Ramos (cell line): ENCODE data around the gene TTC33.

Experiments used
- in situ Hi-C: fragments of 300-500 bp; cut with MboI; formaldehyde crosslinking; loops from one replicate; pipeline ENCODE4 v1.14.3; 2022; ENCODE audit warnings: low sequenced_read_pairs; ENCODE audit not compliant: unreplicated experiment

The TTC33 gene

DNA sequence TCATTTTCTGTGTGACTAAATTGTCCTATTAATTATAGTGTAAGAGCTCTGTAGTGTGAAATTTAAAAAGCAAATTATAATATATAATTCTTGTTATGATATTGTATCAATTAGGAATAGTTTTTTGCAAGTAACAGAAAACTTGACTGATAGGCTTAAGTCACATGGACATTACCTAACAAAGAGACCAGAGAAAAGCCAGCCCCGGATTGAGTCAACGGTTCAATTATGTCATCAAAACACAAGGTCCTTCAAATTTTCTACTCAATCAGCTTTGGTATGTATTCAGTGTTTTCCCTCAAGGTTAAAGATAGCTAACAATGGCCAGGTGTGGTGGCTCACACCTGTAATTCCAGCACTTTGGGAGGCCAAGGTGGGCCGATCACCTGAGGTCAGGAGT, 202.8 kb downstream of the TTC33 start:
- in situ Hi-C loops: no loop called here

GRCh38 chr5:40551496-40552491, 204.0 kb downstream of the TTC33 start:
- in situ Hi-C loops: no loop called here

DNA sequence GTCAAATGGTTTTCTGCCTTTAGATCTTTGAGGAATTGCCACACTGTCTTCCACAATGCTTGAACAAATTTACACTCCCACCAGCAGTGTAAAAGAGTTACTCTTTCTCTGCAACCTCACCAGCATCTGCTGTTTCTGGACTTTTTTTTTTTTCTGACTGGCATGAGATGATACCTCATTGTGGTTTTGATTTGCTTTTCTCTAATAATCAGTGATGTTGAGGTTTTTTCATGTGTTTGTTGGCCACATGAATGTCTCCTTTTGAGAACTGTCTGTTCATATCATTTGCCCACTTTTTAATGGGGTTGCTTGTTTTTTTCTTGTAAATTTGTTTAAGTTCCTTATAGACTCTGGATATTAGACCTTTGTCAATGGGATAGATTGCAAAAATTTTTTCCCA, 205.3 kb downstream of the TTC33 start:
- in situ Hi-C loops: no loop called here

DNA sequence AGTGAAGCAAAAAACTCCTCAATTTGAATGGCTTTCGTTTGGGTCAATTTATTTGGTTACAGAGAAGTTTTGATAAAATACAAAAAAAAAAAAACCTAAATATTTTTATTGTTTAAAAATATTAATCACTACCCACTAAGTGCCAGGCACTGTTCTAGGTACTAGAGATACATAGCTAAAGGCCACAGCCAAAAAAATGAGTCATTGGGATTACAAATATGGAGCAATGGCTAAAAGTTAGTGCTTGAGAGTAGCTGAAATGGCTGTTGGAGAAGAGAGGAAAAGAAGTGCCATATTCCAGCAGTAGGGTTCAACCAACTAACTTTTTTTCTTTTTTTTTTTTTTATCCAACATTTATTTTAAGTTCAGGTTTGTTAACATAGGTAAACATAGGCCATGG, 206.1 kb downstream of the TTC33 start:
- in situ Hi-C loops: no loop called here

GRCh38 chr5:40547994-40548575, 207.7 kb downstream of the TTC33 start:
- in situ Hi-C loops: no loop called here

GRCh38 chr5:40547557-40547956, 208.2 kb downstream of the TTC33 start:
- in situ Hi-C loops: no loop called here

DNA sequence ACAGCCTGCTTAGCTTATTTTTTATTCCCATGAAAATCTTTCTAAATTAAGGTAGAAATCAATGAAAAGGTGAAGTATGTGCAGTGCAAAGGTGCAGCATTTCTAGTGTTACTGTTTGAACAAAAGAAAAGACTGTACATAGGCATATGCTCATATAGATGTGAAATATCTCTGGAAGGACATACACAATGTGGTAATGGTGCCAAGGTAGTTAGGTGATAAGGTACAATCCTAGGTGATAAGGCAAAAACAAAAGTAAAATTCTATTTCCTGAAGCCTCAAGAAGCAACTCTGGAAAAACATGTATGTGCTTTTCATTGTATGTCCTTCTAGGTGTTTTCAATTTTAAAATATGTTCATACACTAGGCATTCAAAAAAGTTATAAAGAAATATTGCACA, 215.5 kb downstream of the TTC33 start:
- in situ Hi-C loops: no loop called here

- in situ Hi-C loops: no loop called here
Observed at GRCh38 chr5:40524677-40525076, 231.1 kb downstream of the TTC33 start.

DNA sequence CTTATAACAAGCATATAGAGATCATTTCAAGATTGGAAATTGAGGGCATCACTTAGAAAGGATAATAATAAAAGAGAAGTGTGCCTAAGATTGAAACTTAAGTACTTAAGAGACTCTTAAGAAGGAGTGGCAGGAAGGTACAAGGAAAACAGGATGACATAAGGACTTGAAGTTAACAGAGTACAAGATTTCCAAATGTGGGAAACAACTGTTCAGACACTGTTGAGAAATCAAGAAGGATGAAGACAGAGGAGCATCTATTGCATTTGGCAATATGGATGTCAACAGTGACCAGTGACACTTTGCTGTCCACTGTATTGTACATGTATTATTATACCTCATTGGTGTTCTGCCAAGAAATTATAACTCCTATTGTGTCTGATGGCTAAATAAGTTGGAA, 233.8 kb downstream of the TTC33 start:
- in situ Hi-C loops: no loop called here

DNA sequence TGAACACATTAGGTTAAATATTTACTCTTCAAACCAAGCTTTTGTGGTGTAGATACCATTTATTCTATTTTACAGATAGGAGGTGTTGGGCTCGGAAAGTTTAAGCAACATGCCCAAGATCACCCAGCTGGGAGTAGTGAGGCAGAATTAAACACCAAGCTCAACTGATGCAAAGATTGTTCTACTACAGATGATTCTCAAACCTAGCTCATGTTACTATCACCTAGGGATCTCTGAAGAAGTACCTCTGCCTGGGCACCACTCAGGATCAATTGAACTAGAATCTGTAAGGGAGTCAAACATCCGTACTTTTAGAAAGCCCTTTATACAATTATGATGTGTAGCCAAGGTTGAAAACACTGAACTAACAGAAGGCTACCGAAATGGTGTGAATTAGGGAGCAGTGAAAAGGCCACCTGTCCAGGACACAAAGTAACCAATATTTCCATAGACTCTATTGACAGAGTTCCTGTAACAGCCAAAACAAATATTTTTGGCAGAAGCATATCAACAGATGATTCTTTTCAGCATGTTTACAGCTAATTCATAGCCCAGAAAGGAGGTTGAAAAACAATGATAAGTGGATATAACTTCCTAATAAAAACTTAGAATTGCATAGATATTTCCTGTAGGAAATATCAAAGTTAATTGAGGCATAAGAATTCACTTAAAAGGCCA, 234.5 kb downstream of the TTC33 start:
- in situ Hi-C loops: no loop called here

GRCh38 chr5:40518485-40518917, 237.3 kb downstream of the TTC33 start:
- in situ Hi-C loops: no loop called here

DNA sequence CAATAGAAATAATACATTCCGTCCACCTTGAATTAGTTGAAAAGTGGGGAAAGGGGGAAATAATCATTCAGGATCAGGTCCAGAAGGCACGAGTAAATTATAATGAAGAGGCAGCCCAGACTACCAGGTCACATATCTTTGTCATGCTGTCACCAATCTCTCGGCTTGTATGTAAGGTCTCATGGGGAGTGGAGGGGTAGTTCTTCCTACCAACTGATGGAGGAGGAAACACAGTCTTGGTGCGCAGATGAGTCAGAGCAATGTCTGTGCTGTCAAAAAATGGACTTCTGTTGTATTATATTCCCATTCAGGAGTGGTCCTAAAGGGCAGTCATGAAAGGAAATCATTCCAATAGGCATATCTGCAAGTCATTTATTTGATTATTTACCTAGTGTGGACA, 240.3 kb downstream of the TTC33 start:
- in situ Hi-C loops: no loop called here

DNA sequence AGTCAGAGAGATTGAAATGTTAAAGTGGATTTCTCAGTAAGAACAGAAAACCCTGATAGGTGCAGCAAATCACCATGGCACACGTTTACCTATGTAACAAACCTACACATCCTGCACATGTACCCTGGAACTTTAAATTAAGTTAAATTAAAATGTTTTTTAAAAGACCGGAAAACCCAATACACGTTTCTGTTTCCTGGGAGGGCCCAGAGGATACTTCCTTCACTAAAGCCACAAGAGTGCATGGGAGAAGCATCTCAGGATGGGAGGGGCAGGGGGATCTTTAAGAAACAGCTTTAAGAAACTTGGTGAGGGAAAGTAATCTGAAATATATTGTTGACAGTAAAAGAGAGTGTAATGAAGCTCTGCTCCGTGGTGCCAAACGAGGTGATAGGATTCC, 240.8 kb downstream of the TTC33 start:
- in situ Hi-C loops: no loop called here

DNA sequence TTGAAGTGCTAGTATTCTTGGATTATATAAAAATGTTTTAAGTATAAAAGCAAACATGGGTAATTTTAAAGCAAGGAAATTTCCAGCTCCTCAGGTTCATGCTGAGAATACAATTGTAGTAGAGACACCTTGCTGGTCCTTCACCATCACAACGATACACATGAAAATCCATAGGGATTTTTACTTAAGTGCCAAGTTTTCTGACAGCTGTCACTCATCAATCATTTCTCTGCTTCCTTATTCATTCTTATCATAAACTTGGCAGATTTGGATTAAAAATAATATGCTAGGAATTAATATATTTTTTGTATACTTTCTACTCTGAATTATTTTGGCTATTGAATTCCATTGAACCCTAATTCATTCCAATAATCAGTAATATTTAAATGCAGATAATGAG, 244.0 kb downstream of the TTC33 start:
- in situ Hi-C loops: no loop called here

- in situ Hi-C loops: no loop called here
Observed at GRCh38 chr5:40507095-40507494, 248.7 kb downstream of the TTC33 start.

DNA sequence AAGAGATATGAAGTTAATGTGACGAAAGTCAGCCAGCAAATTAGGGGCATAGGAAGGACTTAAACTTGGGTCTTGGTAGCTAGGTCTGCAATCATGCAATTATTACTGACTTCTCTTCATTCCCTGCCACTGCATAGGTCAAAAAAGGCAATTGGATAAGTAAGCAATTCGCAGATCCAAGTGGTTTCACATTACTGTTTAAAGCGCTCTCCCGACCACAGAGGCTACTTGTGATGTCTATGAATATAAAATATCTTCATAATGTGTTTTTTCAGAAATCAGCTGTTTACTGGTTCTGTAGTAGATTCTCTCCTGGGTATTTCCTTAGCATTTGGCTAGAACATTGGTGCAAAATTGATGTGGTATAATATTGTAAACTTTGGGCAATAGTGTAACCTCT, 250.7 kb downstream of the TTC33 start:
- in situ Hi-C loops: no loop called here

GRCh38 chr5:40503439-40503838, 252.3 kb downstream of the TTC33 start:
- in situ Hi-C loops: no loop called here

- in situ Hi-C loops: no loop called here
Observed at GRCh38 chr5:40502736-40503135, 253.0 kb downstream of the TTC33 start.

DNA sequence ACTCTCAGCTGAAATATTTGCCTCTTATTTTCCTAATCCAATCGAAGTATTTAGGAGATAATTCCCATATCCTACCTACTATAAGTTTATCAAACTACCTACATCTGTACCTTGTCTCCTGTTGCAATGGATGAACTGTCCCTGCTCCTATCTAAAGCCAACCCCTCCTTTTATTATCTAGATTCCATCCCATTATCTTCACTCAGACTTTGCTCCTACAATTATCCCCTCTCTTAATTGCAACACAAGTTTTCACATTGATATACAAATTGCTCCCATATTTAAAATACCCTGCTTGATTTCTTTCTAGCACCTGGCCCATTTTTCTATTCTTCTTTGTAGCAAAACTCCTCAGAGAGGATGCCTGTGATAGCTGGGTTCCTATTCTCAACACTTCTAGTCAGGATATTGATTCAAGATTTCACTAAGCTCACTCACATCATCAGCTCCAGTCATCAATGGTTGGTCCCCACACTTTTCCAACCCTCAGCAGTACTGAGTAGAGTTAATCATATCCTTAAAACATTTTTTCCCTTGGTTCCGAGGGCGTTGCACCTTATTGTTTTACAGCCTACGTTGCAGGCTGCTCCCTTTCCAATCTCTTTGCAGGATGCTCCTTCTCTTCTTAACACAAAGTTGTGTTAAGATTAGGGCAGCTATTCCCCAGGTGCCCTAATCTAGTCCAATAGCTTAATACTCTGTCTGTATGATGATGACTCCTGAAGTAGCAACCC, 253.9 kb downstream of the TTC33 start:
- in situ Hi-C loops: no loop called here

GRCh38 chr5:40499518-40500273, 256.1 kb downstream of the TTC33 start:
- in situ Hi-C loops: no loop called here
